Ishikawa (cell line): ENCODE measurements around the gene C19orf44.

ENCODE experiments used
- CEBPB ChIP-seq: IDR thresholded peaks from 2 replicates; pipeline ENCODE4 v1.6.1; 2012
- CREB1 ChIP-seq: IDR thresholded peaks from 2 replicates; pipeline ENCODE4 v1.6.1; 2012; ENCODE audit warnings: low read depth
- EGR1 ChIP-seq: IDR thresholded peaks from 2 replicates; pipeline ENCODE4 v1.6.1; 2012
- EP300 ChIP-seq: IDR thresholded peaks from 2 replicates; pipeline ENCODE4 v1.6.1; 2012; ENCODE audit warnings: borderline replicate concordance
- FOXM1 ChIP-seq: IDR thresholded peaks from 2 replicates; pipeline ENCODE4 v1.6.1; 2012; ENCODE audit warnings: low read depth, borderline replicate concordance
- MAX ChIP-seq: IDR thresholded peaks from 2 replicates; pipeline ENCODE4 v1.6.1; 2012
- NFIC ChIP-seq: IDR thresholded peaks from 2 replicates; pipeline ENCODE4 v1.6.1; 2012
- RAD21 ChIP-seq: IDR thresholded peaks from 2 replicates; pipeline ENCODE4 v1.6.1; 2012; ENCODE audit warnings: low read depth
- REST ChIP-seq: IDR thresholded peaks from 2 replicates; pipeline ENCODE4 v1.6.1; 2012; ENCODE audit warnings: low read depth, mild to moderate bottlenecking
- TAF1 ChIP-seq: IDR thresholded peaks from 2 replicates; pipeline ENCODE4 v1.6.1; 2012; ENCODE audit warnings: low read depth, mild to moderate bottlenecking
- TCF12 ChIP-seq: IDR thresholded peaks from 2 replicates; pipeline ENCODE4 v1.6.1; 2012; ENCODE audit warnings: low read depth
- TEAD4 ChIP-seq: IDR thresholded peaks from 2 replicates; pipeline ENCODE4 v1.6.1; 2012
- USF1 ChIP-seq: IDR thresholded peaks from 2 replicates; pipeline ENCODE4 v1.6.1; 2012
- YY1 ChIP-seq: IDR thresholded peaks from 2 replicates; pipeline ENCODE4 v1.6.1; 2012; ENCODE audit warnings: low read depth
- ZBTB7A ChIP-seq: IDR thresholded peaks from 2 replicates; pipeline ENCODE4 v1.6.1; 2012; ENCODE audit warnings: low read depth

The C19orf44 gene

GRCh38 chr19:16564842-16565241 lies 68.6 kb downstream of the C19orf44 start:
- TF ChIP-seq YY1, result no peak
- no peak for TF ChIP-seq REST

GRCh38 chr19:16566161-16566560 lies 70.0 kb downstream of the C19orf44 start:
- TF ChIP-seq REST (no peak), CREB1 (no peak), USF1 (no peak), ZBTB7A (no peak)

GRCh38 chr19:16566702-16567101 lies 70.5 kb downstream of the C19orf44 start:
- no peak for TF ChIP-seq YY1
- no peak for TF ChIP-seq EP300
- no peak for TF ChIP-seq FOXM1
- no peak for TF ChIP-seq USF1
- TF ChIP-seq EGR1, result no peak
- TF ChIP-seq CEBPB, result no peak

GRCh38 chr19:16569609-16570320 lies 73.6 kb downstream of the C19orf44 start:
- TF ChIP-seq YY1 (no peak), ZBTB7A (no peak), NFIC (no peak), CEBPB (no peak), CREB1 (no peak), MAX (no peak), EP300 (no peak), RAD21 (no peak), EGR1 (no peak), TEAD4 (no peak), TCF12 (no peak), FOXM1 (no peak), USF1 (no peak), REST (no peak), TAF1 (no peak)
